HepG2 (cell line): ENCODE measurements around the gene PHF2. TPM values are rescaled to one million over a fixed set of nuclear protein-coding genes. Genes with fewer than 3 reads are reported as not detected.
A peak's percentile ranks its signal among the peaks of the same experiment; 100 is the strongest.

Experiments used
- ATAC-seq: fragments of 200-7000 bp; cut with Tn5 transposase; 3 replicates; pipeline ENCODE4 v1.9.1; 2020; ENCODE audit warnings: mild to moderate bottlenecking, moderate library complexity
- BruUV-seq: library from RNA; stranded (reverse); fragments of 400-500 nt; replicated peaks from 2 replicates; lab custom pipeline; 2021; lab: Mats Ljungman, UMichigan
- CTCF ChIA-PET: fragments of 300-600 bp; formaldehyde crosslinking; extraction: SDS; loops from one replicate; lab custom pipeline; 2021; ENCODE audit warnings: low total read pairs, inconsistent platforms, low intra/inter-chr PET ratio; lab: Yijun Ruan, JAX
- POLR2A ChIA-PET: fragments of 350-600 bp; sonication (Branson Sonifier 250); formaldehyde crosslinking; loops from one replicate; lab custom pipeline; 2020; ENCODE audit warnings: antibody characterized with exemption, inconsistent platforms; lab: Yijun Ruan, JAX
- DNase-seq: peaks from one replicate; pipeline ENCODE4 v3.0.0-alpha.2; 2015; ENCODE audit warnings: low spot score
- FAIRE-seq: peaks from 3 replicates; lab custom pipeline; 2011; peaks lifted over from hg19 to GRCh38; lab: Jason Lieb, UNC
- H2AFZ ChIP-seq: one replicate; pipeline ENCODE4 v1.6.1; 2011; ENCODE audit warnings: low read length, inconsistent platforms
- H3K27ac ChIP-seq: fragments of 300-600 bp; 3 replicates; pipeline ENCODE4 v1.8.0; 2011; ENCODE audit warnings: mixed run types, mild to moderate bottlenecking, mixed read lengths, low read length, inconsistent platforms; ENCODE audit not compliant: insufficient read depth; ENCODE audit errors: extremely low read length
- H3K27me3 ChIP-seq, 2 experiments: fragments of 200-600 bp in 1 of 2; 2 replicates in 1 of 2; 3 replicates in 1 of 2; pipeline versions ENCODE4 v1.6.0 to v1.8.0; 2011; ENCODE audit warnings: low read length in 2 of 2, mild to moderate bottlenecking in 2 of 2, moderate library complexity in 2 of 2, inconsistent platforms in 1 of 2; ENCODE audit not compliant: insufficient read depth in 2 of 2, control insufficient read depth in 1 of 2
- H3K36me3 ChIP-seq, 2 experiments: fragments of 200-600 bp in 1 of 2; replicated peaks in 1 of 2; 2 replicates in 1 of 2; 3 replicates in 1 of 2; pipeline versions ENCODE4 v1.5.1 to v1.8.0; 2011; ENCODE audit warnings: low read length in 2 of 2, inconsistent platforms in 1 of 2; ENCODE audit not compliant: insufficient read depth in 2 of 2, control insufficient read depth in 1 of 2
- H3K4me1 ChIP-seq: 2 replicates; pipeline ENCODE4 v1.5.1; 2012; ENCODE audit warnings: low read length, inconsistent platforms; ENCODE audit not compliant: insufficient read depth
- H3K4me2 ChIP-seq: 2 replicates; pipeline ENCODE4 v1.6.0; 2011; ENCODE audit warnings: low read depth, low read length, inconsistent platforms
- H3K4me3 ChIP-seq, 3 experiments: fragments of 200-600 bp in 1 of 3; sonication (generic), shearing (Covaris generic) in 1 of 3; replicated peaks in 1 of 3; 2 replicates each; pipeline ENCODE4 v1.5.1; 2011 to 2016; ENCODE audit warnings: low read length in 3 of 3, inconsistent platforms in 2 of 3, low read depth in 2 of 3, mild to moderate bottlenecking in 2 of 3, control low read depth in 1 of 3, mixed read lengths in 1 of 3; ENCODE audit not compliant: insufficient read depth in 1 of 3
- H3K79me2 ChIP-seq: one replicate; pipeline ENCODE4 v1.6.1; 2011; ENCODE audit warnings: low read length, inconsistent platforms; ENCODE audit not compliant: insufficient read depth
- H3K9ac ChIP-seq: 2 replicates; pipeline ENCODE4 v1.6.0; 2011; ENCODE audit warnings: mild to moderate bottlenecking, low read depth, low read length, inconsistent platforms; ENCODE audit not compliant: insufficient read depth
- H3K9me3 ChIP-seq: 2 replicates; pipeline ENCODE4 v1.5.1; 2012; ENCODE audit warnings: mild to moderate bottlenecking, low read length
- H4K20me1 ChIP-seq: 2 replicates; pipeline ENCODE4 v1.6.0; 2011; ENCODE audit warnings: inconsistent platforms, mild to moderate bottlenecking, low read length, moderate library complexity; ENCODE audit not compliant: insufficient read depth
- NFATC3 ChIP-seq: sonication (generic); formaldehyde crosslinking; IDR thresholded peaks from 2 replicates; pipeline ENCODE4 v1.5.1; 2020; ENCODE audit warnings: mild to moderate bottlenecking, missing genetic modification reagents
- SMARCC2 ChIP-seq: fragments of 450-650 bp; IDR thresholded peaks from 2 replicates; pipeline ENCODE4 v1.6.1; 2017; ENCODE audit warnings: antibody characterized with exemption, mild to moderate bottlenecking
- STAT5B ChIP-seq: sonication (generic); formaldehyde crosslinking; IDR thresholded peaks from 2 replicates; pipeline ENCODE4 v1.4.0; 2020; ENCODE audit warnings: missing genetic modification reagents
- ZMYM3 ChIP-seq: sonication (generic); formaldehyde crosslinking; IDR thresholded peaks from 2 replicates; pipeline ENCODE4 v1.5.1; 2020; ENCODE audit warnings: mild to moderate bottlenecking, missing genetic modification reagents
- ZNF557 ChIP-seq: sonication (generic); formaldehyde crosslinking; IDR thresholded peaks from 2 replicates; pipeline ENCODE4 v1.4.0; 2020; ENCODE audit warnings: missing genetic modification reagents
- ZNF629 ChIP-seq: sonication (generic); formaldehyde crosslinking; conservative IDR thresholded peaks from 2 replicates; pipeline ENCODE4 v1.5.0; 2020; ENCODE audit warnings: missing genetic modification reagents
- ZNF816 ChIP-seq: sonication (generic); formaldehyde crosslinking; IDR thresholded peaks from 2 replicates; pipeline ENCODE4 v1.8.0; 2022; ENCODE audit warnings: missing genetic modification reagents, mild to moderate bottlenecking, borderline replicate concordance
- ZSCAN12 ChIP-seq: sonication (generic); formaldehyde crosslinking; IDR thresholded peaks from 2 replicates; pipeline ENCODE4 v1.9.0; 2021; ENCODE audit warnings: mild to moderate bottlenecking, missing genetic modification reagents
- WGBS: methylation state at CpG from one replicate; pipeline ENCODE4 v1.1.6; 2017; ENCODE audit warnings: low lambda C conversion rate; 5-methylcytosine and 5-hydroxymethylcytosine counted together
- in situ Hi-C: cut with HindIII; loops from 2 replicates; pipeline ENCODE4 v1.10.0; 2017; ENCODE audit warnings: low pct_unique_long_range_greater_than_20kb; ENCODE audit not compliant: extremely low pct_ligation_motif_present
- intact Hi-C: fragments of 100-400 bp; cut with micrococcal nuclease; formaldehyde crosslinking; loops from one replicate; pipeline ENCODE4 v1.10.0; 2022; ENCODE audit not compliant: unreplicated experiment
- polyA plus RNA-seq, 8 experiments: library from polyadenylated mRNA; depleted of rRNA in 3 of 8; stranded (reverse) in 7 of 8; unstranded in 1 of 8; fragments of >200 nt; fragmentation: Illumina TruSeq in 4 of 8; extraction: Trizol in 4 of 8; gene quantifications; 2 replicates each; pipeline versions ENCODE4 v1.2.1 to v1.2.3, GENCODE V29; 2011 to 2016; ENCODE audit warnings: low read depth in 4 of 8, missing spikeins in 1 of 8, mixed read lengths in 1 of 8; ENCODE audit not compliant: insufficient read depth in 1 of 8
- total RNA-seq, 5 experiments: library from RNA; depleted of rRNA; stranded (reverse); fragments of >200 nt; fragmentation: Illumina TruSeq; extraction: Trizol; gene quantifications; 2 replicates each; pipeline ENCODE4 v1.2.3, GENCODE V29; 2016; ENCODE audit warnings: low read depth in 1 of 5
- TF ChIP-seq, protein P1 (sequence below): IDR thresholded peaks from 2 replicates; pipeline ENCODE4 v1.6.1; 2016; ENCODE audit warnings: low read depth
- TF ChIP-seq, protein P2 (sequence below): sonication (generic); formaldehyde crosslinking; conservative IDR thresholded peaks from 2 replicates; pipeline ENCODE4 v1.8.1; 2023; ENCODE audit warnings: missing genetic modification reagents
- TF ChIP-seq, protein P3 (sequence below): sonication (generic); formaldehyde crosslinking; IDR thresholded peaks from 2 replicates; pipeline ENCODE4 v1.8.0; 2022; ENCODE audit warnings: low read depth, missing genetic modification reagents
- TF ChIP-seq, protein P4 (sequence below): sonication (generic); formaldehyde crosslinking; IDR thresholded peaks from 2 replicates; pipeline ENCODE4 v1.5.0; 2020; ENCODE audit warnings: mild to moderate bottlenecking, low read depth, missing genetic modification reagents, borderline replicate concordance

PHF2 gene
- total and polyA plus RNA-seq, 2 of the 13 experiments (the other 11 are each of a cell fraction or from before 2014, with no cell fraction given): 6.6 to 9.1 TPM

DNA sequence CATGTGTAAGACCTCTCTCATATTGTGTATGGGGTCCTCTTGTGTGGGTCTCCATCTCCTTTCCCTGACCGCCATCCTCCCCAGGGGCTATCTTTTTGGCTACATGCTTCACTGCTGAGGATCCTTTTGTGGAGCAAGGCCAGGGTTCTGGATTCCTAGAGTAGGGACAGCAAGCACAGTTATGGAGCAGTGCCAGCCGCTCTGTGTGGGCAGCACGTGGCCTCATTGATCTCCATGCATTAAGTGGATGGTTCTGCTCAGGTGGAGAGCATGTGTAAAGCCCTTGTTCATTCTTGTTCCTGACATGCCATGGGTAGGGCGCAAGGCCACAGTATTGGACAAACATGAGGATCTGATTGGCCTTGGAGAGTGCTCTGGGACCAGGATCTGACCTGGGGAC is 8.9 kb downstream of the PHF2 start (continued):
- TF ChIP-seq, protein P1, sequence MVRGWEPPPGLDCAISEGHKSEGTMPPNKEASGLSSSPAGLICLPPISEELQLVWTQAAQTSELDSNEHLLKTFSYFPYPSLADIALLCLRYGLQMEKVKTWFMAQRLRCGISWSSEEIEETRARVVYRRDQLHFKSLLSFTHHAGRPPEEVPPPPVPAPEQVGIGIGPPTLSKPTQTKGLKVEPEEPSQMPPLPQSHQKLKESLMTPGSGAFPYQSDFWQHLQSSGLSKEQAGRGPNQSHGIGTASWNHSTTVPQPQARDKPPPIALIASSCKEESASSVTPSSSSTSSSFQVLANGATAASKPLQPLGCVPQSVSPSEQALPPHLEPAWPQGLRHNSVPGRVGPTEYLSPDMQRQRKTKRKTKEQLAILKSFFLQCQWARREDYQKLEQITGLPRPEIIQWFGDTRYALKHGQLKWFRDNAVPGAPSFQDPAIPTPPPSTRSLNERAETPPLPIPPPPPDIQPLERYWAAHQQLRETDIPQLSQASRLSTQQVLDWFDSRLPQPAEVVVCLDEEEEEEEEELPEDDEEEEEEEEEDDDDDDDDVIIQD (CRISPR knock-in tag): no peak
- TF ChIP-seq STAT5B (CRISPR knock-in tag): no peak
- TF ChIP-seq ZSCAN12: no peak
- no peak for TF ChIP-seq NFATC3 (CRISPR knock-in tag)
- TF ChIP-seq SMARCC2: no peak
- no peak for TF ChIP-seq ZNF557 (CRISPR knock-in tag)
- TF ChIP-seq, protein P2, sequence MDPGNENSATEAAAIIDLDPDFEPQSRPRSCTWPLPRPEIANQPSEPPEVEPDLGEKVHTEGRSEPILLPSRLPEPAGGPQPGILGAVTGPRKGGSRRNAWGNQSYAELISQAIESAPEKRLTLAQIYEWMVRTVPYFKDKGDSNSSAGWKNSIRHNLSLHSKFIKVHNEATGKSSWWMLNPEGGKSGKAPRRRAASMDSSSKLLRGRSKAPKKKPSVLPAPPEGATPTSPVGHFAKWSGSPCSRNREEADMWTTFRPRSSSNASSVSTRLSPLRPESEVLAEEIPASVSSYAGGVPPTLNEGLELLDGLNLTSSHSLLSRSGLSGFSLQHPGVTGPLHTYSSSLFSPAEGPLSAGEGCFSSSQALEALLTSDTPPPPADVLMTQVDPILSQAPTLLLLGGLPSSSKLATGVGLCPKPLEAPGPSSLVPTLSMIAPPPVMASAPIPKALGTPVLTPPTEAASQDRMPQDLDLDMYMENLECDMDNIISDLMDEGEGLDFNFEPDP (CRISPR knock-in tag): no peak
- TF ChIP-seq, protein P3, sequence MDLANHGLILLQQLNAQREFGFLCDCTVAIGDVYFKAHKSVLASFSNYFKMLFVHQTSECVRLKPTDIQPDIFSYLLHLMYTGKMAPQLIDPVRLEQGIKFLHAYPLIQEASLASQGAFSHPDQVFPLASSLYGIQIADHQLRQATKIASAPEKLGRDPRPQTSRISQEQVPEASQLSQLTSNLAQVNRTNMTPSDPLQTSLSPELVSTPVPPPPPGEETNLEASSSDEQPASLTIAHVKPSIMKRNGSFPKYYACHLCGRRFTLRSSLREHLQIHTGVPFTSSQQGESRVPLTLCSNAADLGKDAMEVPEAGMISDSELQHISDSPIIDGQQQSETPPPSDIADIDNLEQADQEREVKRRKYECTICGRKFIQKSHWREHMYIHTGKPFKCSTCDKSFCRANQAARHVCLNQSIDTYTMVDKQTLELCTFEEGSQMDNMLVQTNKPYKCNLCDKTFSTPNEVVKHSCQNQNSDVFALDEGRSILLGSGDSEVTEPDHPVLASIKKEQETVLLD: no peak
- TF ChIP-seq, all 625 proteins: peak for 0

DNA sequence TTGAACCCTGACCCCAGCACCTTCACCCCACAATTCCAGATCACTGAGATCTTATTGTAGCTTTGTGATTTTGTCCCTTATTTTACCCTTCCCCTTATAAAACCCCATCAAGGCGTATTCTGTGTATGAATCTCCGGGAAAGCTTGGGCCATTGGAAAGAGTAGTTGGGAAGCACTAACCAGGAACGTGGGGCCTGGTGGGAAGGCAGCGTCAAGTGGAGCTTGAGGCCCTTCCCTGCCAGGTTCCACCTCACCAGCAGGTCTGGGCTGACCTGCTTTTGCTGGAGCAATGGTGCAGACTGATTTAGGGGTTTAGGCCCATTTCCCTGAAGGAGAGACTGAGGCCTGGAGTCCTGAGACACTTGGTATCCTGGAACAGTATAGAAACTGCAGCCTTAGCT is 9.3 kb downstream of the PHF2 start:
- TF ChIP-seq ZMYM3 (CRISPR knock-in tag) (0 out of 2 replicates have a peak, but pooled peaks have one; percentile 35), ZNF629 (CRISPR knock-in tag) (peak; percentile 84), ZNF816 (no peak)
- TF ChIP-seq, protein P4, sequence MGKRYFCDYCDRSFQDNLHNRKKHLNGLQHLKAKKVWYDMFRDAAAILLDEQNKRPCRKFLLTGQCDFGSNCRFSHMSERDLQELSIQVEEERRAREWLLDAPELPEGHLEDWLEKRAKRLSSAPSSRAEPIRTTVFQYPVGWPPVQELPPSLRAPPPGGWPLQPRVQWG (CRISPR knock-in tag): no peak
- Histone ChIP-seq H2AFZ (no peak overlapping the region), H3K27ac (no peak overlapping the region), H3K9me3 (no peaks in the 10 kb centered on the region), H4K20me1 (peaks cover 8% of the 10 kb centered on the region), H3K36me3 (no peaks in the 10 kb centered on the region), H3K79me2 (peaks cover 52% of the 10 kb centered on the region), H3K27me3 (no peaks in the 10 kb centered on the region), H3K4me3 (no peak overlapping the region), H3K4me1 (peaks cover 66% of the 10 kb centered on the region), H3K4me2 (no peak overlapping the region), H3K9ac (no peak overlapping the region)
- ATAC-seq (no peak), FAIRE-seq (no peak), DNase-seq (no peak)
- intact Hi-C loops (no loop called here), in situ Hi-C loops (no loop called here)
- POLR2A ChIA-PET: no interaction called here
- CTCF ChIA-PET: no interaction called here
- BruUV-seq: no TSS peak
- WGBS: 96% methylated on average over 4 of the region's 4 CpGs
